ENCODE measurements around the gene MCMBP.

DNA sequence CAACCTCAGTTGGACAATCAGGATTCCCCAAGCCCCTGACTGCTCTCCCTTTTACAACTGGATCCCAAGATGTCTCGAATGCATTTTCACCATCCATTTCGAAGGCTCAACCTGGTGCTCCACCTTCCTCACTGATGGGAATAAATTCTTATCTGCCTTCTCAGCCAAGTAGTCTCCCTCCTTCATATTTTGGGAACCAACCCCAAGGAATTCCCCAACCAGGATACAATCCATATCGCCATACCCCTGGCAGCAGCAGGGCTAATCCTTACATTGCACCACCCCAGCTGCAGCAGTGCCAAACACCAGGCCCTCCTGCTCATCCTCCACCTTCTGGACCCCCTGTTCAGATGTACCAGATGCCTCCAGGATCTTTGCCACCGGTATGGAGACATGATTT is 25.9 kb upstream of the MCMBP start:
- TF ChIP-seq, protein P1, sequence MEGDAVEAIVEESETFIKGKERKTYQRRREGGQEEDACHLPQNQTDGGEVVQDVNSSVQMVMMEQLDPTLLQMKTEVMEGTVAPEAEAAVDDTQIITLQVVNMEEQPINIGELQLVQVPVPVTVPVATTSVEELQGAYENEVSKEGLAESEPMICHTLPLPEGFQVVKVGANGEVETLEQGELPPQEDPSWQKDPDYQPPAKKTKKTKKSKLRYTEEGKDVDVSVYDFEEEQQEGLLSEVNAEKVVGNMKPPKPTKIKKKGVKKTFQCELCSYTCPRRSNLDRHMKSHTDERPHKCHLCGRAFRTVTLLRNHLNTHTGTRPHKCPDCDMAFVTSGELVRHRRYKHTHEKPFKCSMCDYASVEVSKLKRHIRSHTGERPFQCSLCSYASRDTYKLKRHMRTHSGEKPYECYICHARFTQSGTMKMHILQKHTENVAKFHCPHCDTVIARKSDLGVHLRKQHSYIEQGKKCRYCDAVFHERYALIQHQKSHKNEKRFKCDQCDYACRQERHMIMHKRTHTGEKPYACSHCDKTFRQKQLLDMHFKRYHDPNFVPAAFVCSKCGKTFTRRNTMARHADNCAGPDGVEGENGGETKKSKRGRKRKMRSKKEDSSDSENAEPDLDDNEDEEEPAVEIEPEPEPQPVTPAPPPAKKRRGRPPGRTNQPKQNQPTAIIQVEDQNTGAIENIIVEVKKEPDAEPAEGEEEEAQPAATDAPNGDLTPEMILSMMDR (IDR thresholded peaks at IDR 0.05): no peak
- TF ChIP-seq POLR2A (IDR thresholded peaks at IDR 0.05) (no peak), EP300 (IDR thresholded peaks at IDR 0.05) (no peak)
